GM12874 (cell line): Measurements from ENCODE around the gene ARMC9.

ENCODE experiments used
- TF ChIP-seq, protein P1 (sequence below): IDR thresholded peaks from 2 replicates; pipeline ENCODE4 v1.5.1; 2011; ENCODE audit warnings: low read depth, mild to moderate bottlenecking, control low read depth, low read length, moderate library complexity; ENCODE audit not compliant: insufficient read depth

ARMC9 gene

DNA sequence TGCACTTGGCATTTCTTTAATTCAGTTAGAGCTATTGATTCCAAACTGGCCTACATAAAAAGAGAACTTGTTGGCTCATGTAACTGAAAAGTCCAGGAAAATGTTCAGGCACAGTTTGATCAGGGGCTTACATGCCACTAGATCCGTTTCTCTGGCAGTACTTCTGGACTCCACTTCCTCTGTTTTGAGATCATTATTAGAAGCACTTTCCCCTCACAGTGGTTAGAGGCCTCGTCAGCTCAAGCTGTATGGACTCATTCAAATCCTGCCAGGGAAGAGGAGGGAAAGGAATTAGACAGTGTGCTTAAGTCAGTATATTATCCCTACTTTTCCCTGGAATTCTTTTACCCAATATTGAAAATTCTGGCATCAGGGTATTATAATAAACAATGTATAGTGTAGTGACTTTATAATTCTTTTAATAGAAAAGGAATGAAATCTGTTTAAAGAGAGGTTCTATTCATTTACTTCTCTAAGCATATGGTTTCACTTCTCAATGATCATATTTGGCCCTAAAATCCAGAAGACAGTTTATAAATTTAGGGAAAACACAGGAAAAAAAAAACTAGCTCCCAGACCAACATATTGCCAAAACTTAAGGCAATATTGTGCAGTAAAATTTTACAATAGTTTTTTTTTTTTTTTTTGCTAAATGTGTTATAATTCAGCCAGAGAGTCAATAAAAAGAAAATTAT lies 92.0 kb downstream of the ARMC9 start:
- TF ChIP-seq, protein P1, sequence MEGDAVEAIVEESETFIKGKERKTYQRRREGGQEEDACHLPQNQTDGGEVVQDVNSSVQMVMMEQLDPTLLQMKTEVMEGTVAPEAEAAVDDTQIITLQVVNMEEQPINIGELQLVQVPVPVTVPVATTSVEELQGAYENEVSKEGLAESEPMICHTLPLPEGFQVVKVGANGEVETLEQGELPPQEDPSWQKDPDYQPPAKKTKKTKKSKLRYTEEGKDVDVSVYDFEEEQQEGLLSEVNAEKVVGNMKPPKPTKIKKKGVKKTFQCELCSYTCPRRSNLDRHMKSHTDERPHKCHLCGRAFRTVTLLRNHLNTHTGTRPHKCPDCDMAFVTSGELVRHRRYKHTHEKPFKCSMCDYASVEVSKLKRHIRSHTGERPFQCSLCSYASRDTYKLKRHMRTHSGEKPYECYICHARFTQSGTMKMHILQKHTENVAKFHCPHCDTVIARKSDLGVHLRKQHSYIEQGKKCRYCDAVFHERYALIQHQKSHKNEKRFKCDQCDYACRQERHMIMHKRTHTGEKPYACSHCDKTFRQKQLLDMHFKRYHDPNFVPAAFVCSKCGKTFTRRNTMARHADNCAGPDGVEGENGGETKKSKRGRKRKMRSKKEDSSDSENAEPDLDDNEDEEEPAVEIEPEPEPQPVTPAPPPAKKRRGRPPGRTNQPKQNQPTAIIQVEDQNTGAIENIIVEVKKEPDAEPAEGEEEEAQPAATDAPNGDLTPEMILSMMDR = no peak

DNA sequence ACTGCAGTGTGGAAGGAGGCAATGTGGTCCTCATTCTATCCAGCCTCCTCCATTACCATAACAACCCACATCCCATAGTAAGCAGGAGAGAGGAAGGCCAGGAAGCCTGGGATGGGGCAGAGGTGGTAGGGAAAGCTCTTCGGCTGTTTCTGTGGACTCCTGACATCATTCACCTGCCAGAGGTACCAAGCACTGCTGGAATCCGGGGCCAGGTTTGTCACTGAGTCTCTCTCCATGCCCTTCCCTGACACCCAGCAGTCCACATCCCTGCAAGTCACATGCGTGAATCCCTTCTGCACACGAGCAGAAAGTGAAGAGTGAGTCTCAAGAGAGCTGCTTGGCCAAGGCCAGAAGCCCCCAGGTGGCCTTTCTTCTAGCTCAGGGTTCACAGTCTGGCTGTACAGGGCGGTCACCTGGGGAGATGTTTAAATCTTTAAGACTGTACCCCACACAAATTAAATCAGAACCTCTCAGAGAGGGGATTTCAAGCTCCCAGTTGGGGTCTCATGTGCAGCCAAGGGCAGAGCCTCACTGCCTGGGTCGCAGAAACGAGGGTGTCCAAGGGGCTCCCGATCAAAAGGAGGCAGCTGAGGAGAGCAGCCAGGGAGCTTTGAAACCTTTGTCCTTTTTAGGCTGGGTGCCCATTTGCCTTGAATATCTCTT lies 94.2 kb downstream of the ARMC9 start:
- TF ChIP-seq, protein P1 = no peak

DNA sequence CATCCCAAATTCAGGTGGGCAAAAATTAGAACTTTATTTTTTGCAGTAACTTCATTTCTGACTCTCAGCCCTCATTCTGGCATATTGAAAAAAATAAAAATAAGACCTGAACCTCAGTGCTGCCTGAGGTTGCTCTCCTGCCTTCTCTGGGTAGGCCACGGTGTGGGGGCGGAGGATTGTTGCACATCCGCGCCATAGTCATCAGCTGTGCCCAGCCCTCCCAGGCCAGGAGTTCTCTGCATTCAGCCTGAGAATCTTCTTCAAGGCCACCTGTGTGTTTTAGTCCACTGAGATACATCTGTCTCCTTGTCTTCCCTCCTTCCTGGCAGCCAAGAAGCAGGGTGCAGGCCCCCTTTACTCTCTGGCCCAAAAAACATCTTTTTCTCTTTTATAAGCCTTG lies 94.7 kb downstream of the ARMC9 start:
- TF ChIP-seq, protein P1 = no peak

DNA sequence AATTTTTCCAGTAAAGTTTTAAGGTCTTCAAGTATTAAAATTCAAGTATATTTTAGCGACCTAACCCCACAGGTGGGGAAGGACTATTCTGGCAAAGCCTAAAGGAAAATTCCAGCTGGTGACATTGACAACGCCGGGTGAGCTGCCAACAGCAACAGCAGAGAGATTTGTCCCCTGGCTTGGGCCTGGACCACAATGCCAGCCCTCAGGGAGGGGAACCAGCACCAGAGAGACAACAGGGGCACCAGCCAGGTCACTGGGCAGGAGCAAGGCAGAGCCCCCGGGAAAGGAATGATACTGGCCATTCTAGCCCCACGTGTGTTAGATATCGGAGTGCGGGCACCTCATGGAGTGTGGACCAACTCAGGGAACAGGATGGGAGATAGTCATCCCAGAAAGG lies 95.7 kb downstream of the ARMC9 start:
- TF ChIP-seq, protein P1 = no peak

DNA sequence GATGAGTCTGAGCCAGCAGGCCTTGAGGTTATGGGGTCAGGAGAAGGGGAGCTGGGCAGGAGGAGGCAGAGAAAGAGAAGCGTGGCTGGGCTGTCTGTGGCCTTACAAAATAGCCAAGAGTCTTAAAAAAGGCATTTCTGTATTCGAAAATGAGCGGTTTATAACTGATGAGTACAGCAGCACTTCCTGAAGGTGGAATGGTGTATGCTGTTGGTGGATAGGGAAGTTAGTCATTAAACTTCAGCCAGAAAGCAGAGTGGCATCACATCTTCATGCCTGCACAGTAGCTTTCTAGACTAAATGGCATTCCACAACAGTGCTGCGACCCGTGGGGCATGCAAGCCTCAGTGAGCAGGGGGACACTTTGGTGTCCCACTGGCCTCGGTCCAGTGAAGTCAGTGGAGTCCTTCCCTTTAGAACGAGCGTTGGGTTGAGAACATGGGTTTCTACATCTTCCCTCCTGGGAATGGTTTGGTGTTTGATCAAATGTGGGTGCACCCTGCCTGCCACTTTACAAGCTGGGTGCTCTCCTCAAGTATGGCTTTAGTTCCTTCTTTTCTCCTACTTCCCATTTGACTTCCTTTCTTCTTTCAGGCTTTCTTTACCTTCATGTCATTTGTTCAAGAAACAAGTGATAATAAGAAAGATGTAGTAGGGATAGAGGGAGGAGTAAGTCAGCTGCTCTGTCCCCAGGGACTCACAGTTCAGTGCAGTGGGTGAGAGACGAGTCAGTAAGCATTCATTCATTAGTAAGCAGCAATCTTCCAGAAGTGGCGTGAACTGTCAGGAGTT lies 96.3 kb downstream of the ARMC9 start:
- TF ChIP-seq, protein P1 = no peak

DNA sequence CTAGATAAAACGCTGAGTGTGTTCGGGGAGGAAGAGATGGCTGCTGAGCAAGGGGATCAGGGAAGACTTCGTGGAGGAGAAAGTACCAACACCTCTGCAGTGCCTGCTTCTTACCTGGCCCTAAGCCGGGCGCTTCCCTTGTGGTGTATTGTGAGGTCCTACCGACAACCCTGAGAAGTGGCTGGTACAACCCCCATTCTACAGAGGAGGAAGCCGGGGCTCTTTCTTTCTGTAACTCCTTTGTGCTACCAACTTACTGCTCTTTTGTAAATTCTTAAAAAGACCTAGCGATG lies 96.9 kb downstream of the ARMC9 start:
- TF ChIP-seq, protein P1 = no peak

DNA sequence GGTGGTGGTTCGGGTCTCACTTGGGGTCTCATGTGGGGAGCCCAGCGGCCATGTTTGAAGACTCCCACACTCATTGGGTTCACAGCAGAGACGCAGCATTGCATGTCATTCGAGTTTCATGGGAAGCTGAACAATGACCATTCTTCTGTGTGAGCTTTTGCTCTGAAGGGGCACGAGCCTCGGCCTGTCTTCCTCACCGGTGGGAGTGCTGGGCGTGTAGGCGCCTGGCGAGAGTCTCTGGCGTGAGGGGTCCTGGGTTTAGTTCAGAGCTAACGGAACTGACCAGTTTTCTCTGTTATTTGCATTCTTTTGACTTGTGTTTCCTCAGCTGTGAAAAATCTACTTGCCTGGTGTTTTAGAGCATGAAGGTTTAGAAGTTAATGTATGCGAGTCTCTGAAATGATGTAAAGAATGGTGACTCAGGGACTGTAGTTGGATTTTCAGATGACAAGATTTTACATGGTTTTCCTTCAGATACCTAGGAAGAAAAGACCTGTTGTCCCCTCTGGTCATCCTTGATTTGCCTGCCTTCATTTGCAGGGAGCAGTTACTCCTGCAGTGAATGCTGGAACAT lies 98.1 kb downstream of the ARMC9 start:
- TF ChIP-seq, protein P1 = no peak
